RWPE2 (cell line): ENCODE measurements around the gene RAB1B.

ENCODE experiments used
- ATAC-seq: fragments of 200-7000 bp; cut with Tn5 transposase; 3 replicates; pipeline ENCODE4 v1.9.1; 2021; ENCODE audit warnings: low read depth
- DNase-seq: peaks from one replicate; pipeline ENCODE4 v3.0.0-alpha.2; 2020; ENCODE audit warnings: low spot score
- H3K27ac ChIP-seq: fragments of 450-650 bp; 2 replicates; pipeline ENCODE4 v1.5.1; 2017; ENCODE audit warnings: mild to moderate bottlenecking; ENCODE audit not compliant: poor library complexity, severe bottlenecking
- H3K27me3 ChIP-seq: fragments of 250-450 bp; sonication (Bioruptor Pico); 2 replicates; pipeline ENCODE4 v1.5.1; 2021; ENCODE audit warnings: mild to moderate bottlenecking, moderate library complexity; ENCODE audit not compliant: insufficient read depth, poor library complexity, severe bottlenecking
- H3K36me3 ChIP-seq: fragments of 250-450 bp; sonication (Bioruptor Pico); 2 replicates; pipeline ENCODE4 v1.5.1; 2020; ENCODE audit warnings: low read depth, mild to moderate bottlenecking, moderate library complexity
- H3K4me1 ChIP-seq: fragments of 250-450 bp; sonication (Bioruptor Pico); 2 replicates; pipeline ENCODE4 v1.5.1; 2021; ENCODE audit warnings: mild to moderate bottlenecking, moderate library complexity; ENCODE audit not compliant: insufficient read depth, poor library complexity, severe bottlenecking
- H3K4me3 ChIP-seq: fragments of 250-450 bp; sonication (Bioruptor Pico); 2 replicates; pipeline ENCODE4 v1.5.1; 2021; ENCODE audit warnings: mild to moderate bottlenecking, moderate library complexity; ENCODE audit not compliant: severe bottlenecking
- H3K9me3 ChIP-seq: fragments of 250-450 bp; sonication (Bioruptor Pico); 2 replicates; pipeline ENCODE4 v1.5.1; 2021; ENCODE audit warnings: mild to moderate bottlenecking, moderate library complexity; ENCODE audit not compliant: severe bottlenecking
- TF ChIP-seq, protein P1 (sequence below): fragments of 450-650 bp; IDR thresholded peaks from one replicate; pipeline ENCODE4 v1.5.1; 2017; ENCODE audit warnings: mild to moderate bottlenecking, moderate library complexity; ENCODE audit not compliant: poor library complexity, severe bottlenecking

The RAB1B gene

GRCh38 chr11:66261578-66261977 lies 6.9 kb upstream of the RAB1B start:
- Histone ChIP-seq H3K27me3 (no peaks in the 10 kb centered on the region), H3K4me3 (no peak overlapping the region), H3K36me3 (peaks cover 32% of the 10 kb centered on the region), H3K9me3 (no peaks in the 10 kb centered on the region), H3K27ac (no peak overlapping the region), H3K4me1 (no peaks in the 10 kb centered on the region)
- DNase-seq (peak; percentile 62), ATAC-seq (no peak)
- TF ChIP-seq, protein P1, sequence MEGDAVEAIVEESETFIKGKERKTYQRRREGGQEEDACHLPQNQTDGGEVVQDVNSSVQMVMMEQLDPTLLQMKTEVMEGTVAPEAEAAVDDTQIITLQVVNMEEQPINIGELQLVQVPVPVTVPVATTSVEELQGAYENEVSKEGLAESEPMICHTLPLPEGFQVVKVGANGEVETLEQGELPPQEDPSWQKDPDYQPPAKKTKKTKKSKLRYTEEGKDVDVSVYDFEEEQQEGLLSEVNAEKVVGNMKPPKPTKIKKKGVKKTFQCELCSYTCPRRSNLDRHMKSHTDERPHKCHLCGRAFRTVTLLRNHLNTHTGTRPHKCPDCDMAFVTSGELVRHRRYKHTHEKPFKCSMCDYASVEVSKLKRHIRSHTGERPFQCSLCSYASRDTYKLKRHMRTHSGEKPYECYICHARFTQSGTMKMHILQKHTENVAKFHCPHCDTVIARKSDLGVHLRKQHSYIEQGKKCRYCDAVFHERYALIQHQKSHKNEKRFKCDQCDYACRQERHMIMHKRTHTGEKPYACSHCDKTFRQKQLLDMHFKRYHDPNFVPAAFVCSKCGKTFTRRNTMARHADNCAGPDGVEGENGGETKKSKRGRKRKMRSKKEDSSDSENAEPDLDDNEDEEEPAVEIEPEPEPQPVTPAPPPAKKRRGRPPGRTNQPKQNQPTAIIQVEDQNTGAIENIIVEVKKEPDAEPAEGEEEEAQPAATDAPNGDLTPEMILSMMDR = no peak

DNA sequence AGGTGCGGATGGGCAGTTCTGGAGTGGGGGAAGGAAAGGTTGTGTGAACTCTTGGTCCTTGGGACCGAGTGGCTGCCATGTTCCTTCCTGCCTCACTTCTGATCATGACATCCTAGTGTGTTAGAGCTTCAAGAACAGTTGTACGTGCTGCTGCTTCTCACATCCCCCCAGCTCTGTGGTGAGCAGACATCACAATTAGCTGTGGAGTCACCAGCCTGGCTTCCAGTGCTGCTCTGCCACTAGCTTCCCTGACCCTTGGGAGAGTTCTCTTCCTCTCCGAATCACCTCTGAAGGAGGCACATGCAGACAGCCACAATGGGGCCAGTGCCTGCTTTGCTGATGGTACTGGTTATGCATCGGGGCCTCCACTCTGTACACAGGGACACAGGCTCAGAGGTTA lies 6.2 kb upstream of the RAB1B start:
- Histone ChIP-seq H3K4me1 (no peaks in the 10 kb centered on the region), H3K9me3 (no peaks in the 10 kb centered on the region), H3K27ac (no peak overlapping the region), H3K36me3 (peaks cover 34% of the 10 kb centered on the region), H3K4me3 (no peak overlapping the region), H3K27me3 (no peaks in the 10 kb centered on the region)
- DNase-seq (no peak), ATAC-seq (no peak)
- TF ChIP-seq, protein P1 = no peak

DNA sequence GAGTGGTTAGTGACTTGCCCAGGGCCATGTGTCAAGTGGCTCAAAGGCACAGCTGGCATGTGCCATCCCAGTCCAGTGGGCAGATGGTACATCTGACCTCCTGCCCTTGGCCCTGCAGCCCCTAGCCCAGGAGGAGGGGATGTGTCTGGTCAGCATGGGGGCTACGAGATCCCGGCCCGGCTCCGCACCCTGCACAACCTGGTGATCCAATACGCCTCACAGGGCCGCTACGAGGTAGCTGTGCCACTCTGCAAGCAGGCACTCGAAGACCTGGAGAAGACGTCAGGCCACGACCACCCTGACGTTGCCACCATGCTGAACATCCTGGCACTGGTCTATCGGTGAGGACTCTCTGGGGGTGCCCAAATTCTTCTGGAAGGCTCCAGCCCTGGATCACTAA lies 5.7 kb upstream of the RAB1B start:
- Histone ChIP-seq H3K27ac (no peak overlapping the region), H3K4me1 (no peaks in the 10 kb centered on the region), H3K4me3 (no peak overlapping the region), H3K27me3 (no peaks in the 10 kb centered on the region), H3K9me3 (no peaks in the 10 kb centered on the region), H3K36me3 (peaks cover 34% of the 10 kb centered on the region)
- no peak for ATAC-seq
- TF ChIP-seq, protein P1 = no peak
- no peak for DNase-seq

- ATAC-seq (no peak), DNase-seq (no peak)
- no peaks in the 10 kb centered on the region for H3K27me3 ChIP-seq
- H3K4me1 ChIP-seq = no peaks in the 10 kb centered on the region
- no peak overlapping the region for H3K4me3 ChIP-seq
- TF ChIP-seq, protein P1 = no peak
- H3K36me3 ChIP-seq = peaks cover 34% of the 10 kb centered on the region
- H3K9me3 ChIP-seq = no peaks in the 10 kb centered on the region
- H3K27ac ChIP-seq = no peak overlapping the region
Measured at GRCh38 chr11:66263231-66263630, 5.2 kb upstream of the RAB1B start.

- H3K36me3 ChIP-seq = peaks cover 34% of the 10 kb centered on the region
Measured at GRCh38 chr11:66263785-66264184, 4.7 kb upstream of the RAB1B start.

More at GRCh38 chr11:66263785-66264184, 4.7 kb upstream of the RAB1B start:
- DNase-seq (no peak), ATAC-seq (no peak)
- Histone ChIP-seq H3K4me1 (no peaks in the 10 kb centered on the region), H3K27ac (no peak overlapping the region), H3K9me3 (no peaks in the 10 kb centered on the region), H3K4me3 (no peak overlapping the region), H3K27me3 (no peaks in the 10 kb centered on the region)
- TF ChIP-seq, protein P1 = no peak
